22Rv1 (cell line): ENCODE data around the gene GABRR2.

Experiments
- H3K27ac ChIP-seq: fragments of 450-650 bp; 2 replicates; pipeline ENCODE4 v1.5.1; 2017
- ZFX ChIP-seq: fragments of 450-650 bp; IDR thresholded peaks from 2 replicates; pipeline ENCODE4 v1.6.1; 2017; ENCODE audit warnings: antibody characterized with exemption, borderline replicate concordance
- TF ChIP-seq, protein P1 (sequence below): fragments of 450-650 bp; IDR thresholded peaks from 2 replicates; pipeline ENCODE4 v1.5.1; 2017; ENCODE audit warnings: mild to moderate bottlenecking

Gene GABRR2

GRCh38 chr6:89260310-89260709 lies 54.8 kb downstream of the GABRR2 start:
- TF ChIP-seq ZFX = no peak
- TF ChIP-seq, protein P1, sequence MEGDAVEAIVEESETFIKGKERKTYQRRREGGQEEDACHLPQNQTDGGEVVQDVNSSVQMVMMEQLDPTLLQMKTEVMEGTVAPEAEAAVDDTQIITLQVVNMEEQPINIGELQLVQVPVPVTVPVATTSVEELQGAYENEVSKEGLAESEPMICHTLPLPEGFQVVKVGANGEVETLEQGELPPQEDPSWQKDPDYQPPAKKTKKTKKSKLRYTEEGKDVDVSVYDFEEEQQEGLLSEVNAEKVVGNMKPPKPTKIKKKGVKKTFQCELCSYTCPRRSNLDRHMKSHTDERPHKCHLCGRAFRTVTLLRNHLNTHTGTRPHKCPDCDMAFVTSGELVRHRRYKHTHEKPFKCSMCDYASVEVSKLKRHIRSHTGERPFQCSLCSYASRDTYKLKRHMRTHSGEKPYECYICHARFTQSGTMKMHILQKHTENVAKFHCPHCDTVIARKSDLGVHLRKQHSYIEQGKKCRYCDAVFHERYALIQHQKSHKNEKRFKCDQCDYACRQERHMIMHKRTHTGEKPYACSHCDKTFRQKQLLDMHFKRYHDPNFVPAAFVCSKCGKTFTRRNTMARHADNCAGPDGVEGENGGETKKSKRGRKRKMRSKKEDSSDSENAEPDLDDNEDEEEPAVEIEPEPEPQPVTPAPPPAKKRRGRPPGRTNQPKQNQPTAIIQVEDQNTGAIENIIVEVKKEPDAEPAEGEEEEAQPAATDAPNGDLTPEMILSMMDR = no peak
- H3K27ac ChIP-seq = no peak overlapping the region

- no peak overlapping the region for H3K27ac ChIP-seq
- TF ChIP-seq, protein P1 = no peak
- no peak for TF ChIP-seq ZFX
Measured at GRCh38 chr6:89258912-89259311, 56.2 kb downstream of the GABRR2 start.

GRCh38 chr6:89257781-89258180 lies 57.3 kb downstream of the GABRR2 start:
- TF ChIP-seq ZFX = no peak
- TF ChIP-seq, protein P1 = no peak
- H3K27ac ChIP-seq = no peak overlapping the region

- TF ChIP-seq, protein P1 = no peak
- no peak for TF ChIP-seq ZFX
- H3K27ac ChIP-seq = no peak overlapping the region
Measured at GRCh38 chr6:89257346-89257745, 57.8 kb downstream of the GABRR2 start.

DNA sequence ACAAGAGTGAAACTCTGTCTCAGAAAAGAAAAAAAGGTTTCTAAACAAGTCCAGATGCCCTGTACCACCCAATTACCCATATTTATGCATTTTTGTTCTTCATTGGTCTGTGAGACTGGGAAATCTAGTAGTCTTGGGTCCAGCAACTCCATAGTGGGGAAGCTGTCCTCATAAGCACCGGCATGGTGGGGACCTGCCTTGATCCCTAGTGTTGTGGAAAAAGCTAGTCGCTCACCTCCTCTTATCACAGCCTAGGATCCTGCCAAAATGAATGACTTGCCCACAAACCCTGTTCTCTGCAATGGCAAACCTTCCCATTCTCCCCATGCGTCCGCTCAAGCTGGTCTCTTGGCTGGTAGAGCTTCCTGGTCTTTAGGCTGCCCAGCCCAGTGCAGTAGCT lies 59.7 kb downstream of the GABRR2 start:
- no peak for TF ChIP-seq ZFX
- TF ChIP-seq, protein P1 = no peak
- no peak overlapping the region for H3K27ac ChIP-seq

DNA sequence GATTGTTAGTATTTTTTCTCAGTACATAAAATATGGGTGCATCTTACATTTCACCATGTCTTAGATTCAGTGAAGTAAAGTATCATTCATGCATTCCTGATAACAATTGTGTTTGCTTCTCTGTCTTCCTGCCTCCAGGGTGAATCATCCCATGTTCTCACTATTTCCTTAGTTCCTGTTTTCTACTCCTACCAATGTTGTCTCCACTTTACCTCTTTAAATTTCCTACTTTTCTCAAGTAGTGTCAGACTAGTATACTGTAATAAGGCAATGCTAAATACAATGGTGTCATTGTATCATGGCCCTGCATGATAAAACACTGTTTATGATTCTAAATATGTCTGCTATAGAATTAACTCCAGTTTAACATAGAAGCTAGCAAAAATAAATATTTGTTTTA lies 60.5 kb downstream of the GABRR2 start:
- H3K27ac ChIP-seq = no peak overlapping the region
- TF ChIP-seq ZFX = no peak
- TF ChIP-seq, protein P1 = no peak

GRCh38 chr6:89252907-89253306 lies 62.2 kb downstream of the GABRR2 start:
- H3K27ac ChIP-seq = no peak overlapping the region
- no peak for TF ChIP-seq ZFX
- TF ChIP-seq, protein P1 = no peak
